ENCODE measurements around the gene CDH24.

The CDH24 gene

DNA sequence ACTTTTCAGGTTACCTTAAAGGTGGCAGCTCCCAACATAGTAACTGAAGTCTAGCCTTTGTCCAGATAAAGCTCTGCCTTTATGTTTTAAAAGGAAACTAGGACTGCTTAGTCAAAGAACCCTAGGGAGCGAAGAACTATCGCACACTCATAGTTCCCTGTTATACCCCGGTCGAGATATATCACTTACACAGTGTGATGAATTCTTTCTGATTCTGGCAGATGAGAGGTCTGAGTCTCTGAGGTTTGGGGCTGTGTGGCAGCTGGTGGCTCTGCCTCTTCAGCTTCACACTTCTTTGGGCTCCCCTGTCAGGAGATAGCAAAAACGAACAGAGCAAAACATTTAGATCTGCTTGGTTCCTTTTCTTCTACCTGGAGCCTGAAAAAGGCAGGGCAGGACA, 20.6 kb upstream of the CDH24 start:
- Histone ChIP-seq H3K36me3 (ENCODE audit: control insufficient read depth in 4 of 4, insufficient read depth in 4 of 4, low read length in 3 of 4) (peaks cover 42 to 89% (median 67%) of the 10 kb centered on the region in 4 experiments), H3K27ac (ENCODE audit: insufficient read depth in 1 of 2, low read depth in 1 of 2, low read length in 2 of 2, poor library complexity in 1 of 2, severe bottlenecking in 2 of 2) (peak overlapping the region in 1 of 2 experiments; percentile 7), H3K27me3 (replicated peaks in 2 of 5; ENCODE audit: control insufficient read depth in 4 of 5, insufficient read depth in 5 of 5, low read length in 4 of 5) (no peaks in the 10 kb centered on the region), H3K4me3 (ENCODE audit: control insufficient read depth in 1 of 7, extremely low read depth in 1 of 7, insufficient read depth in 4 of 7, low read depth in 2 of 7, low read length in 6 of 7) (no peak overlapping the region), H3K9me3 (ENCODE audit: control extremely low read depth in 1 of 5, control insufficient read depth in 4 of 5, insufficient read depth in 2 of 5, low read depth in 1 of 5, low read length in 4 of 5) (no peaks in the 10 kb centered on the region), H3K4me1 (ENCODE audit: control extremely low read depth in 1 of 4, control insufficient read depth in 4 of 4, insufficient read depth in 4 of 4, low read length in 3 of 4) (no peaks in the 10 kb centered on the region)
- ChIA-PET POLR2A (interaction anchor here (2.1 kb wide), 1 partner anchor 17 kb away, joined by 16 read pairs; the partner anchor contains the start of genes ACIN1 and C14orf119), CTCF (interaction anchor here (0.9 to 17.5 kb wide), 20 partner anchors 8 to 210 kb away, joined by 3 to 200 read pairs (median 10); partner anchors contain the start of genes ACIN1 and C14orf119)
- 99% methylated on average over 5 of the region's 5 CpGs for WGBS (ENCODE audit: insufficient coverage)
- DNase-seq: no peak

DNA sequence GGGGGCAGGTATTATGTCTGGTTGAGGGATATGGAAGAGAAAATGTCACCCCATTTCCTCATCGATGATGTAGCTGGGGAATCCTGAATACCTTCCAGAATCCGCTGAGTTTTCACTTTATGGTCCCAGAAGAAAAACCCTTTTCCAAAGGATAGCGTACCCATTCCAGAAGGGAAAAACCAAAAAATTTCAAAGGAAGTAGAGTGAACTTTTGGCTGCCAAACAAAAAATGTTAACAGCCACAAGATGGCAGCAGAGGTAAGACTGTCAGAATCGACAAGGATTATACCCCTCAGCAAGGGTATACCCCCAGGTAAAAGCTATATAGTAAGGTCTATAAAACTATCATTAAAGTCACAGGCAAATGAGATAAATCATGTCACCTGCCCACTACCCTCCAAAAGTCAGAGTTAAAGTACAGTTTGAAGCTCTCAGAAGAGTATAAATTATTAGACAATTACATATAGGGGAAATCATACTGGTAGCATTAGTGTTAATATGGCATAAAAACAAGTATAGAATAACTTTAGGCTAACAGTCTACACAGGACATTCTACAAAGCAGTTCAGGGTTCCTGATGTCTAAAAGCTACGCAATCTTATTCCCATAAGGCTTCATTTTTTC, 19.6 kb upstream of the CDH24 start:
- Histone ChIP-seq H3K27me3 (replicated peaks in 2 of 5; ENCODE audit: control insufficient read depth in 4 of 5, insufficient read depth in 5 of 5, low read length in 4 of 5) (no peaks in the 10 kb centered on the region), H3K36me3 (ENCODE audit: control insufficient read depth in 4 of 4, insufficient read depth in 4 of 4, low read length in 3 of 4) (peaks cover 42 to 88% (median 71%) of the 10 kb centered on the region in 4 experiments), H3K4me1 (ENCODE audit: control extremely low read depth in 1 of 4, control insufficient read depth in 4 of 4, insufficient read depth in 4 of 4, low read length in 3 of 4) (peaks cover 0 to 6% (median 5%) of the 10 kb centered on the region in 4 experiments), H3K27ac (ENCODE audit: insufficient read depth in 1 of 2, low read depth in 1 of 2, low read length in 2 of 2, poor library complexity in 1 of 2, severe bottlenecking in 2 of 2) (no peak overlapping the region), H3K4me3 (ENCODE audit: control insufficient read depth in 1 of 7, extremely low read depth in 1 of 7, insufficient read depth in 4 of 7, low read depth in 2 of 7, low read length in 6 of 7) (no peak overlapping the region), H3K9me3 (ENCODE audit: control extremely low read depth in 1 of 5, control insufficient read depth in 4 of 5, insufficient read depth in 2 of 5, low read depth in 1 of 5, low read length in 4 of 5) (no peaks in the 10 kb centered on the region)
- ChIA-PET POLR2A (interaction anchor here (1.2 to 2.1 kb wide), 2 partner anchors 18 to 105 kb away, joined by 3 to 16 read pairs; partner anchors contain the start of genes ACIN1 and C14orf119), CTCF (interaction anchor here (0.6 to 17.5 kb wide), 25 partner anchors 9 to 254 kb away, joined by 3 to 200 read pairs (median 8); partner anchors contain the start of genes ACIN1 and C14orf119)
- 97% methylated on average over 3 of the region's 5 CpGs for WGBS (ENCODE audit: insufficient coverage)
- DNase-seq: peak; percentile 35 to 65 (median 51)

GRCh38 chr14:23074906-23075305, 17.6 kb upstream of the CDH24 start:
- peaks cover 0 to 23% (median 20%) of the 10 kb centered on the region in 4 experiments for H3K4me1 ChIP-seq (ENCODE audit: control extremely low read depth in 1 of 4, control insufficient read depth in 4 of 4, insufficient read depth in 4 of 4, low read length in 3 of 4)
- no peaks in the 10 kb centered on the region for H3K27me3 ChIP-seq (replicated peaks in 2 of 5; ENCODE audit: control insufficient read depth in 4 of 5, insufficient read depth in 5 of 5, low read length in 4 of 5)
- peaks cover 27 to 72% (median 56%) of the 10 kb centered on the region in 4 experiments for H3K36me3 ChIP-seq (ENCODE audit: control insufficient read depth in 4 of 4, insufficient read depth in 4 of 4, low read length in 3 of 4)
- no peak overlapping the region for H3K27ac ChIP-seq (ENCODE audit: insufficient read depth in 1 of 2, low read depth in 1 of 2, low read length in 2 of 2, poor library complexity in 1 of 2, severe bottlenecking in 2 of 2)
- CTCF ChIA-PET: interaction anchor here (1.0 to 17.5 kb wide), 6 partner anchors 11 to 111 kb away, joined by 3 to 200 read pairs (median 14); partner anchors contain the start of gene ACIN1
- POLR2A ChIA-PET: no interaction called here
- DNase-seq: no peak
- no peak overlapping the region for H3K4me3 ChIP-seq (ENCODE audit: control insufficient read depth in 1 of 7, extremely low read depth in 1 of 7, insufficient read depth in 4 of 7, low read depth in 2 of 7, low read length in 6 of 7)
- H3K9me3 ChIP-seq (ENCODE audit: control extremely low read depth in 1 of 5, control insufficient read depth in 4 of 5, insufficient read depth in 2 of 5, low read depth in 1 of 5, low read length in 4 of 5): no peaks in the 10 kb centered on the region
- 88% methylated on average over 1 of the region's 1 CpG for WGBS (ENCODE audit: insufficient coverage)

- no peaks in the 10 kb centered on the region for H3K27me3 ChIP-seq (replicated peaks in 2 of 5; ENCODE audit: control insufficient read depth in 4 of 5, insufficient read depth in 5 of 5, low read length in 4 of 5)
- peak overlapping the region; percentile 73 to 92 for H3K27ac ChIP-seq (ENCODE audit: insufficient read depth in 1 of 2, low read depth in 1 of 2, low read length in 2 of 2, poor library complexity in 1 of 2, severe bottlenecking in 2 of 2)
- H3K36me3 ChIP-seq (ENCODE audit: control insufficient read depth in 4 of 4, insufficient read depth in 4 of 4, low read length in 3 of 4): peaks cover 20 to 63% (median 45%) of the 10 kb centered on the region in 4 experiments
- ChIA-PET CTCF (interaction anchor here (0.7 to 17.5 kb wide), 12 partner anchors 11 to 116 kb away, joined by 3 to 200 read pairs (median 14); partner anchors contain the start of genes ACIN1, C14orf119, CDH24 and CIROP), POLR2A (interaction anchor here (0.6 to 1.7 kb wide), 4 partner anchors 17 to 65 kb away, joined by 3 read pairs; partner anchors contain the start of genes ACIN1 and C14orf119)
- no peaks in the 10 kb centered on the region for H3K9me3 ChIP-seq (ENCODE audit: control extremely low read depth in 1 of 5, control insufficient read depth in 4 of 5, insufficient read depth in 2 of 5, low read depth in 1 of 5, low read length in 4 of 5)
- no peak for DNase-seq
- peak overlapping the region in 5 of 7 experiments; percentile 88 to 97 (median 92) for H3K4me3 ChIP-seq (ENCODE audit: control insufficient read depth in 1 of 7, extremely low read depth in 1 of 7, insufficient read depth in 4 of 7, low read depth in 2 of 7, low read length in 6 of 7)
- H3K4me1 ChIP-seq (ENCODE audit: control extremely low read depth in 1 of 4, control insufficient read depth in 4 of 4, insufficient read depth in 4 of 4, low read length in 3 of 4): peaks cover 0 to 33% (median 28%) of the 10 kb centered on the region in 4 experiments
- WGBS (ENCODE audit: insufficient coverage): 82% methylated on average over 3 of the region's 5 CpGs
Observed at GRCh38 chr14:23071921-23072539, 14.7 kb upstream of the CDH24 start.

DNA sequence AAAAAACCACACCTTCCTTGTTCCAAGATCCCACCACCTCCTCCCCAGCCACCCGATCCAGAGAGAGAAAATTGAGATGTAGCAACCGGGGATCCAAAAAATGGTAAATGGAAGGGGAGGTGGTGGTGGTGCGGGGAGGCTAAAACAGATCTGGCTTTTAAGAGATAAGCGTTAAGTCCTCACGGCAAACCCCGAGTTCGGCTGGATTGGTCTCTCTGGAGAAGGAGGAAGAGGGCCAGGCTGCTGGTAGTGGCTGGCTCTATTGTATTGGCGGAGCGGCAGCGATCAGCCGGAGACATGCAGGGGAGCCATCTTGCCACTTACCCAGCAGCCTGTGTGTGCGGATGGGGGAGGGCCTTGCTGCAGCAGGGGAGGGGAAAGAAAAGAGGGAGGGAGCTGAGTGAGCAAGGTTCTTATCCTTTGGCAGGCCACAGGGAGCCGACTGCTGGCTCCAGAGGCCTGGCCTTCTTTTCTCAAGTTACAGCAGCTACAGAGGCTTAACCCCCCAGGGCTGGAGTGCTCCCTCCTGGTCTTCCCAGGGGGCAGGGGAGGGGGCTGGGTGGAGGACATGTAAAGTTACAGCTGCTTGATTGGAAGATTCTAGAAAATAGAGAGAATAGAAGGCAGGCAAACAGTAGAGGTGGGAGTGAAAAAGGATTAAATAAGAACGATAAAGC, 14.1 kb upstream of the CDH24 start:
- H3K9me3 ChIP-seq (ENCODE audit: control extremely low read depth in 1 of 5, control insufficient read depth in 4 of 5, insufficient read depth in 2 of 5, low read depth in 1 of 5, low read length in 4 of 5): no peaks in the 10 kb centered on the region
- H3K4me3 ChIP-seq (ENCODE audit: control insufficient read depth in 1 of 7, extremely low read depth in 1 of 7, insufficient read depth in 4 of 7, low read depth in 2 of 7, low read length in 6 of 7): peak overlapping the region; percentile 59 to 97 (median 92)
- ChIA-PET POLR2A (interaction anchor here (0.6 to 1.7 kb wide), 4 partner anchors 18 to 64 kb away, joined by 3 read pairs; partner anchors contain the start of genes ACIN1 and C14orf119), CTCF (interaction anchor here (1.0 to 17.5 kb wide), 16 partner anchors 10 to 111 kb away, joined by 3 to 200 read pairs (median 9); partner anchors contain the start of genes ACIN1, C14orf119, CDH24 and CIROP)
- peaks cover 0 to 33% (median 28%) of the 10 kb centered on the region in 4 experiments for H3K4me1 ChIP-seq (ENCODE audit: control extremely low read depth in 1 of 4, control insufficient read depth in 4 of 4, insufficient read depth in 4 of 4, low read length in 3 of 4)
- peaks cover 18 to 63% (median 45%) of the 10 kb centered on the region in 4 experiments for H3K36me3 ChIP-seq (ENCODE audit: control insufficient read depth in 4 of 4, insufficient read depth in 4 of 4, low read length in 3 of 4)
- 0% methylated on average over 10 of the region's 14 CpGs for WGBS (ENCODE audit: insufficient coverage)
- peak; percentile 88 to 94 (median 90) for DNase-seq
- H3K27me3 ChIP-seq (replicated peaks in 2 of 5; ENCODE audit: control insufficient read depth in 4 of 5, insufficient read depth in 5 of 5, low read length in 4 of 5): no peaks in the 10 kb centered on the region
- H3K27ac ChIP-seq (ENCODE audit: insufficient read depth in 1 of 2, low read depth in 1 of 2, low read length in 2 of 2, poor library complexity in 1 of 2, severe bottlenecking in 2 of 2): peak overlapping the region; percentile 73 to 92

DNA sequence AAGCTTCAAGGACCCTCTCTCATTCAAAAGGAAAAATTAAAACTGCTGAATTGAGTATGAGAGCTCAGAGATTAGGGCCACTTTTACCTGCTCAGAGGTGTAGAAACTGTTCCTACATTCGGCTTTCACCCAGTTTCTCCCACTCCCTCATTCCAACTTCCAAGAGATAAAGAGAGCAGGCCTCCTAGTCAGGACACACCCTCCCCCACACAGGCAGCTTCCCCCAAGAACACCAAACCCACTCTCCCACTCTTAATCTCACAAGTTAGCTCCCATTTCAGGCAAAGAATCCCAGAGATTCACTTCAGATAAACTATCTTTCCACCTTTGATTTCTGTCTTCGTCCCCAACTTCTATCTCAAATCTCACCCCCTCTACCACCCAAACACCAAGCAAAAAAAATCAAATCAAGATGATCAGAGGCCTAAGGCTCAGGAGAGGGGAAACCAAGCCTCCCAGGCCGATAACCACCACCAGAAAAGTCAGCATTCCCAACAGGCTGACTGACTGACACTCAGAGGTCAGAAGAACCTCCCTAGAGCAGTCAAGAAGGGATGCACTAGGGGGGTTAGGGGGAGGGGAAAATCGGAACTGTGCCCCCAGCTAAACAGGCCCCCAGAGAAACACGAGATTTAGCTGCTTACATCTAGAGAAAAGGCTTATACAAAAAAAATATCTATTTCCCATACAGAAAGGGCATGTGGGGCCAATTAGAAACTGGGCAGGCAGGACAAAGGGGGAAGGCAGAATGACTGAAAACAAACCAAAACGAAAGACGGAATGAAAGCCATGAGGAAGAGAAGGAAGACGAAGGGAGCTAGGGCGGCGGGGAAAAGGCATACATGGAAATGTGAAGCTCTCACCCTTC, 13.2 kb upstream of the CDH24 start:
- DNase-seq: no peak
- Histone ChIP-seq H3K27me3 (replicated peaks in 2 of 5; ENCODE audit: control insufficient read depth in 4 of 5, insufficient read depth in 5 of 5, low read length in 4 of 5) (no peaks in the 10 kb centered on the region), H3K9me3 (ENCODE audit: control extremely low read depth in 1 of 5, control insufficient read depth in 4 of 5, insufficient read depth in 2 of 5, low read depth in 1 of 5, low read length in 4 of 5) (no peaks in the 10 kb centered on the region), H3K27ac (ENCODE audit: insufficient read depth in 1 of 2, low read depth in 1 of 2, low read length in 2 of 2, poor library complexity in 1 of 2, severe bottlenecking in 2 of 2) (peak overlapping the region; percentile 73 to 92), H3K36me3 (ENCODE audit: control insufficient read depth in 4 of 4, insufficient read depth in 4 of 4, low read length in 3 of 4) (peaks cover 21 to 64% (median 41%) of the 10 kb centered on the region in 4 experiments), H3K4me1 (ENCODE audit: control extremely low read depth in 1 of 4, control insufficient read depth in 4 of 4, insufficient read depth in 4 of 4, low read length in 3 of 4) (peaks cover 0 to 33% (median 28%) of the 10 kb centered on the region in 4 experiments), H3K4me3 (ENCODE audit: control insufficient read depth in 1 of 7, extremely low read depth in 1 of 7, insufficient read depth in 4 of 7, low read depth in 2 of 7, low read length in 6 of 7) (peak overlapping the region in 6 of 7 experiments; percentile 88 to 97 (median 92))
- ChIA-PET POLR2A (interaction anchor here (1.0 to 1.7 kb wide), 2 partner anchors 19 to 24 kb away, joined by 3 read pairs; partner anchors contain the start of genes ACIN1 and C14orf119), CTCF (interaction anchor here (1.0 to 17.5 kb wide), 16 partner anchors 9 to 112 kb away, joined by 3 to 200 read pairs (median 8); partner anchors contain the start of genes ACIN1, C14orf119 and CDH24)
- 17% methylated on average over 6 of the region's 10 CpGs for WGBS (ENCODE audit: insufficient coverage)
